Body of pancreas (tissue), 4 donors: ENCODE results near the gene PDHX. TPM values are rescaled to one million over a fixed set of nuclear protein-coding genes. Genes with fewer than 3 reads are reported as not detected.
"Not testable (repeated sequence)": the region's sequence is repeated elsewhere in the genome, so short reads cannot be mapped to it uniquely, and the experiment has no call there.

Experiments used
- ATAC-seq: fragments of 150-250 bp; one replicate; pipeline ENCODE4 v1.9.1; 2016
- DNase-seq, 4 donors: peaks; one replicate each; pipeline ENCODE4 v3.0.0-alpha.2; 2019
- H3K27ac ChIP-seq, 4 donors: fragments of 200-600 bp; sonication (generic); 1 replicate in 3 of 4; 2 replicates in 1 of 4; pipeline versions ENCODE4 v1.5.1 to v1.6.1; 2016 to 2019; ENCODE audit warnings: mild to moderate bottlenecking in 1 of 4, mixed read lengths in 1 of 4, moderate library complexity in 1 of 4
- H3K27me3 ChIP-seq, 2 donors: fragments of 200-600 bp; sonication (generic); one replicate each; pipeline ENCODE4 v1.6.0; 2016; ENCODE audit warnings: mild to moderate bottlenecking in 1 of 2
- H3K36me3 ChIP-seq, 2 donors: fragments of 200-600 bp; sonication (generic); replicated peaks in 1 of 2; 2 replicates each; pipeline ENCODE4 v1.5.1; 2016; ENCODE audit warnings: low read depth in 2 of 2; ENCODE audit not compliant: insufficient read depth in 1 of 2
- H3K4me1 ChIP-seq: fragments of 200-600 bp; sonication (generic); one replicate; pipeline ENCODE4 v1.6.0; 2016
- H3K4me3 ChIP-seq, 2 donors: fragments of 200-600 bp; sonication (generic); 1 replicate in 1 of 2; 2 replicates in 1 of 2; pipeline ENCODE4 v1.5.1; 2016 to 2019
- H3K9me3 ChIP-seq, 3 donors: fragments of 200-600 bp; sonication (generic); 1 replicate in 2 of 3; 2 replicates in 1 of 3; pipeline ENCODE4 v1.5.1; 2016
- POLR2A ChIP-seq, 3 donors: fragments of 450-650 bp; IDR thresholded peaks; one replicate each; pipeline ENCODE4 v1.6.1; 2016; ENCODE audit warnings: antibody characterized with exemption in 3 of 3, mild to moderate bottlenecking in 2 of 3
- WGBS, 2 donors: methylation state at CpG; one replicate each; pipeline ENCODE4 v1.1.5; 2017; 5-methylcytosine and 5-hydroxymethylcytosine counted together
- intact Hi-C: fragments of 100-400 bp; cut with DNase I; formaldehyde crosslinking; loops from one replicate; pipeline ENCODE4 v1.15.1; 2023
- total RNA-seq, 2 donors: library from RNA; depleted of rRNA; stranded (reverse); fragments of >200 nt; gene quantifications; one replicate each; pipeline ENCODE4 v1.1.0, GENCODE V29; 2016
- TF ChIP-seq, protein P1 (sequence below), 7 experiments: fragments of 450-650 bp in 4 of 7; fragments of 200-600 bp in 3 of 7; sonication (generic) in 3 of 7; IDR thresholded peaks; one replicate each; pipeline ENCODE4 v1.5.1; 2016 to 2019; ENCODE audit warnings: antibody characterized with exemption in 7 of 7

Gene PDHX
- total RNA-seq, 2 donors from 2014 or later: 10.4 to 51.4 TPM

DNA sequence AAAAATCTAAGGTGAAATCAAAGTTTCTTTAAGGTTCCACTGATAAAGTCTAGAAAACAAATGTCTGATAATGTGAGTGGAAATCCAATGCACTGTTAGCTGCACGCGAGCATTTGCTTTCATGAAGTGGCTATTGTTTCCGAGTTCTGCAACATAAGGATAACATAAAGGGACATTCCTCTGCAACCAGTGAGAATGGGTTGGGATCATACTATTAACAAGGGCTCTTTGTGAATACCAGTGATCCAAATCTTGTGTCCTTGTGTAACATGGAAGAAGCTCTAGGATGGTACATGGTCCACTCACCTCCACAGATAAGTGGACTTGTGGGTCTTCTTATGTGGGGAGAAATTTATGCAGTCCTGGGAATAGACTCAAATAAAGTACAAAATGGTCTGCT lies 24.8 kb upstream of the PDHX start:
- no peak overlapping the region for H3K4me3 ChIP-seq
- WGBS, 2 donors: 67 to 80% methylated on average over 3 of the region's 3 CpGs
- DNase-seq (no peak), ATAC-seq (no peak)
- no peak overlapping the region for H3K27ac ChIP-seq
- no peaks in the 10 kb centered on the region for H3K9me3 ChIP-seq
- H3K36me3 ChIP-seq: no peaks in the 10 kb centered on the region
- H3K27me3 ChIP-seq: no peaks in the 10 kb centered on the region
- H3K4me1 ChIP-seq: peaks cover 7% of the 10 kb centered on the region
- intact Hi-C loops: no loop called here
- TF ChIP-seq, protein P1, sequence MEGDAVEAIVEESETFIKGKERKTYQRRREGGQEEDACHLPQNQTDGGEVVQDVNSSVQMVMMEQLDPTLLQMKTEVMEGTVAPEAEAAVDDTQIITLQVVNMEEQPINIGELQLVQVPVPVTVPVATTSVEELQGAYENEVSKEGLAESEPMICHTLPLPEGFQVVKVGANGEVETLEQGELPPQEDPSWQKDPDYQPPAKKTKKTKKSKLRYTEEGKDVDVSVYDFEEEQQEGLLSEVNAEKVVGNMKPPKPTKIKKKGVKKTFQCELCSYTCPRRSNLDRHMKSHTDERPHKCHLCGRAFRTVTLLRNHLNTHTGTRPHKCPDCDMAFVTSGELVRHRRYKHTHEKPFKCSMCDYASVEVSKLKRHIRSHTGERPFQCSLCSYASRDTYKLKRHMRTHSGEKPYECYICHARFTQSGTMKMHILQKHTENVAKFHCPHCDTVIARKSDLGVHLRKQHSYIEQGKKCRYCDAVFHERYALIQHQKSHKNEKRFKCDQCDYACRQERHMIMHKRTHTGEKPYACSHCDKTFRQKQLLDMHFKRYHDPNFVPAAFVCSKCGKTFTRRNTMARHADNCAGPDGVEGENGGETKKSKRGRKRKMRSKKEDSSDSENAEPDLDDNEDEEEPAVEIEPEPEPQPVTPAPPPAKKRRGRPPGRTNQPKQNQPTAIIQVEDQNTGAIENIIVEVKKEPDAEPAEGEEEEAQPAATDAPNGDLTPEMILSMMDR (IDR thresholded peaks at IDR 0.05): no peak
- no peak for TF ChIP-seq POLR2A (IDR thresholded peaks at IDR 0.05)

GRCh38 chr11:34893416-34893815 lies 23.0 kb upstream of the PDHX start:
- Histone ChIP-seq H3K27me3 (no peaks in the 10 kb centered on the region), H3K9me3 (no peaks in the 10 kb centered on the region), H3K27ac (no peak overlapping the region), H3K4me1 (no peaks in the 10 kb centered on the region), H3K36me3 (no peaks in the 10 kb centered on the region), H3K4me3 (no peak overlapping the region)
- intact Hi-C loops: no loop called here
- TF ChIP-seq, protein P1 (IDR thresholded peaks at IDR 0.05): no peak
- no peak for TF ChIP-seq POLR2A (IDR thresholded peaks at IDR 0.05)
- WGBS, 2 donors: 68 to 87% methylated on average over 1 of the region's 1 CpG
- no peak for ATAC-seq
- no peak for DNase-seq

DNA sequence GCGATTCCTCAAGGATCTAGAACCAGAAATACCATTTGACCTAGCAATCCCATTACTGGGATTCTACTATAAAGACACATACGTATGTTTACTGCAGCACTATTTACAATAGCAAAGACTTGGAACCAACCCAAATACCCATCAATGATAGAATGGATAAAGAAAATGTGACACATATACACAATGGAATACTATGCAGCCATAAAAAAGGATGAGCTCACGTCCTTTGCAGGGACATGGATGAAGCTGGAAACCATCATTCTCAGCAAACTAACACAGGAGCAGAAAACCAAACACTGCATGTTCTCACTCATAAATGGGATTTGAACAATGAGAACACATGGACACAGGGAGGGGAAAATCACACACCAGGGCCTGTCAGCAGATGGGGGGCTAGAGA lies 20.2 kb upstream of the PDHX start:
- intact Hi-C loops: not testable (repeated sequence)

DNA sequence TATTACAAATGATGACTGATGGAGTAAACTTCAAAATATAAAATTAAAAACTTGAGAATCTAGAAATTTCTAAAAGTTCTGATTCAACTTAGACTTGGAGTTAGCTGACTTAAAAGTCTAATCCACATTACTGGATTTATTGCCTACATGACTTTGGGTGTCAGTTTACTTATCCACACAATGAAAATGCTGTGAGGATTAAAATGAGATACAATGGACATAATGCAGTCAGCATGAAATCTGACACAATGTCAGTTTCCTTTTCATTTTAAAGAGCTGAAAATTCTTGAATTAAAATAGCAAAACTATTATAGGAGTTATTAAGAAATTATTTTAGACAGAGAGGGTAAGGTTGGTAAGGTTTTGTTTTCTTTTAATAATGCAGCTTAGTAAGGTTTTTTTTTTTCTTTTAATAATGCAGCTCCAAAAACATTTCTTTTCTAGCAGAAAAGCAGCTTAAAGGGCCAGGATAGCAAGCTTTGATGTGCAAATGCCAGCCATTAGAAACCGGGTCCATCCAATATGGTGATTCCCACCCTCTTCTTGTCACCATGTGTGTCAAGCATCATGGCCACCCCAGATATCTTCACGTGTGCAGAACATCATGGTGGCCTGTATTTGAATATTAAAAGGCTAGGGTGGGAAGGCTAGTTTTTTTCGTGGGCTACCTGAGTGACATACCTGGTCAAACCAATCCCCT lies 19.1 kb upstream of the PDHX start:
- no peaks in the 10 kb centered on the region for H3K27me3 ChIP-seq
- no peak for ATAC-seq
- H3K4me3 ChIP-seq: no peak overlapping the region
- H3K27ac ChIP-seq: no peak overlapping the region
- TF ChIP-seq POLR2A (IDR thresholded peaks at IDR 0.05): no peak
- TF ChIP-seq, protein P1 (IDR thresholded peaks at IDR 0.05): no peak
- H3K36me3 ChIP-seq: no peaks in the 10 kb centered on the region
- H3K9me3 ChIP-seq: peaks cover 0 to 18% (median 0%) of the 10 kb centered on the region in 3 donors
- intact Hi-C loops: no loop called here
- H3K4me1 ChIP-seq: no peaks in the 10 kb centered on the region
- no peak for DNase-seq
- 93 to 98% methylated on average over 3 of the region's 3 CpGs for WGBS, 2 donors

More for the DNA sequence above, 20.2 kb upstream of the PDHX start:
- not testable (repeated sequence) for H3K4me1 ChIP-seq, H3K27me3 ChIP-seq, H3K36me3 ChIP-seq, ATAC-seq, H3K27ac ChIP-seq, DNase-seq, H3K4me3 ChIP-seq
- 92 to 98% methylated on average over 3 of the region's 3 CpGs for WGBS, 2 donors
- H3K9me3 ChIP-seq: peaks cover 0 to 18% (median 0%) of the 10 kb centered on the region in 3 donors

DNA sequence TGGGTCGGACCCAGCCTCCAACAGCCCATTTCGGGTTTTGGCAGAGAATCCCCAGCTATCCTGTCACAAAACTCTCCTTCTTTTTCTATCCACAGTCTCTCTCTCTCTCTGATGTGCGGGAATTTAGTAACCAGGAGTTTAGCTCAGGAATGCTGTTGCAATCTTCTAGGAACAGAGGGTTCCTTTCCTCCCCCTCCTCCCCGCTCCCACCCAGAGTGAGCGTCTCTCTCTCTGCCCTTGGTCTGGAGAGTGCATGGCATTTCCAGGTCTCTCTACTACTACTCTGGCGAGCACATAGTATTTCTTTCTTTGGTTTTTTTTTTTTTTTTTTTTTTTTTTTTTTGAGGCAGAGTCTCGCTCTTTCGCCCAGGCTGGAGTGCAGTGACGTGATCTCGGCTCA lies 17.9 kb upstream of the PDHX start:
- DNase-seq: no peak
- no peaks in the 10 kb centered on the region for H3K27me3 ChIP-seq
- H3K4me1 ChIP-seq: no peaks in the 10 kb centered on the region
- no peaks in the 10 kb centered on the region for H3K36me3 ChIP-seq
- TF ChIP-seq, protein P1 (IDR thresholded peaks at IDR 0.05): no peak
- ATAC-seq: no peak
- intact Hi-C loops: no loop called here
- no peak overlapping the region for H3K27ac ChIP-seq
- WGBS, 2 donors: 92 to 93% methylated on average over 7 to 10 of the region's 10 CpGs
- H3K4me3 ChIP-seq: no peak overlapping the region
- H3K9me3 ChIP-seq: peaks cover 0 to 18% (median 0%) of the 10 kb centered on the region in 3 donors
